Measurements from ENCODE around the gene WFS1. TPM values are rescaled to one million over a fixed set of nuclear protein-coding genes. Genes with fewer than 3 reads are reported as not detected.

Gene WFS1
- total RNA-seq, 3 donors from 2014 or later, result 32.5 to 58.3 (median 37.1) TPM

GRCh38 chr4:6291784-6292297, 22.2 kb downstream of the WFS1 start:
- Histone ChIP-seq H3K4me1 (no peaks in the 10 kb centered on the region), H3K36me3 (peaks cover 20% of the 10 kb centered on the region), H3K27me3 (no peaks in the 10 kb centered on the region), H3K4me3 (no peak overlapping the region), H3K9me3 (no peaks in the 10 kb centered on the region), H3K27ac (no peak overlapping the region)
- TF ChIP-seq POLR2AphosphoS5 (IDR thresholded peaks at IDR 0.05), result no peak
- TF ChIP-seq POLR2A (IDR thresholded peaks at IDR 0.05), result no peak
- TF ChIP-seq, protein P1, sequence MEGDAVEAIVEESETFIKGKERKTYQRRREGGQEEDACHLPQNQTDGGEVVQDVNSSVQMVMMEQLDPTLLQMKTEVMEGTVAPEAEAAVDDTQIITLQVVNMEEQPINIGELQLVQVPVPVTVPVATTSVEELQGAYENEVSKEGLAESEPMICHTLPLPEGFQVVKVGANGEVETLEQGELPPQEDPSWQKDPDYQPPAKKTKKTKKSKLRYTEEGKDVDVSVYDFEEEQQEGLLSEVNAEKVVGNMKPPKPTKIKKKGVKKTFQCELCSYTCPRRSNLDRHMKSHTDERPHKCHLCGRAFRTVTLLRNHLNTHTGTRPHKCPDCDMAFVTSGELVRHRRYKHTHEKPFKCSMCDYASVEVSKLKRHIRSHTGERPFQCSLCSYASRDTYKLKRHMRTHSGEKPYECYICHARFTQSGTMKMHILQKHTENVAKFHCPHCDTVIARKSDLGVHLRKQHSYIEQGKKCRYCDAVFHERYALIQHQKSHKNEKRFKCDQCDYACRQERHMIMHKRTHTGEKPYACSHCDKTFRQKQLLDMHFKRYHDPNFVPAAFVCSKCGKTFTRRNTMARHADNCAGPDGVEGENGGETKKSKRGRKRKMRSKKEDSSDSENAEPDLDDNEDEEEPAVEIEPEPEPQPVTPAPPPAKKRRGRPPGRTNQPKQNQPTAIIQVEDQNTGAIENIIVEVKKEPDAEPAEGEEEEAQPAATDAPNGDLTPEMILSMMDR (IDR thresholded peaks at IDR 0.05), result no peak
- DNase-seq (ENCODE audit: low spot score in 2 of 2), result no peak
- intact Hi-C loops (cut with DNase I; ENCODE audit: low total_unique reads), result no loop called here

GRCh38 chr4:6292376-6293096, 22.9 kb downstream of the WFS1 start:
- intact Hi-C loops (cut with DNase I; ENCODE audit: low total_unique reads), result no loop called here
- no peaks in the 10 kb centered on the region for H3K27me3 ChIP-seq
- H3K36me3 ChIP-seq, result peaks cover 20% of the 10 kb centered on the region
- no peak for DNase-seq (ENCODE audit: low spot score in 2 of 2)
- no peak overlapping the region for H3K27ac ChIP-seq
- H3K9me3 ChIP-seq, result no peaks in the 10 kb centered on the region
- no peaks in the 10 kb centered on the region for H3K4me1 ChIP-seq
- no peak overlapping the region for H3K4me3 ChIP-seq
- TF ChIP-seq POLR2AphosphoS5 (IDR thresholded peaks at IDR 0.05) (no peak), POLR2A (IDR thresholded peaks at IDR 0.05) (no peak)
- TF ChIP-seq, protein P1 (IDR thresholded peaks at IDR 0.05), result no peak

GRCh38 chr4:6293097-6293445, 23.4 kb downstream of the WFS1 start:
- Histone ChIP-seq H3K4me3 (no peak overlapping the region), H3K27me3 (no peaks in the 10 kb centered on the region), H3K9me3 (no peaks in the 10 kb centered on the region), H3K27ac (no peak overlapping the region), H3K4me1 (no peaks in the 10 kb centered on the region), H3K36me3 (peaks cover 20% of the 10 kb centered on the region)
- TF ChIP-seq POLR2AphosphoS5 (IDR thresholded peaks at IDR 0.05), result no peak
- TF ChIP-seq, protein P1 (IDR thresholded peaks at IDR 0.05), result no peak
- TF ChIP-seq POLR2A (IDR thresholded peaks at IDR 0.05), result no peak
- no peak for DNase-seq (ENCODE audit: low spot score in 2 of 2)
- intact Hi-C loops (cut with DNase I; ENCODE audit: low total_unique reads), result no loop called here

DNA sequence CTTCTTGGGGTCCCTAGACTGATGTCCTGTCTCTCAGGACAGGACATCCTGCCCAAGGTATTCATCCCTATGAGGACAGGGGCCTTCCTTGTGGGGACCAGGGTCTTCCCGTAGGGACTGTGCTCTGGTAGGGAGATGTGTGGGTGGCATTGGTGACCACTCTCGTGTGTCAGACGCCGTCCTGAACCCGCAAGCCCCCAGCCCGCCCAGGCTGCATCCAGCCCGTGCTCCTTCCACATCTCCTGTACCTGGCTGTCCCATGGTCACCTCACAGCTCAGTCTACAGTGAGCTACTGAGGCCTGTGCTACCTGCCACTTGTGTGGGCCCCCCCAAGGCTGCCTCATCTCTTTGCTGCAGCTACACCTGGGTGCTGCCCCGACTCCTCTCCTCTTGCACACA, 24.0 kb downstream of the WFS1 start:
- peaks cover 20% of the 10 kb centered on the region for H3K36me3 ChIP-seq
- H3K4me3 ChIP-seq, result no peak overlapping the region
- intact Hi-C loops (cut with DNase I; ENCODE audit: low total_unique reads), result no loop called here
- TF ChIP-seq POLR2AphosphoS5 (IDR thresholded peaks at IDR 0.05) (no peak), POLR2A (IDR thresholded peaks at IDR 0.05) (no peak)
- TF ChIP-seq, protein P1 (IDR thresholded peaks at IDR 0.05), result no peak
- no peak for DNase-seq (ENCODE audit: low spot score in 2 of 2)
- no peak overlapping the region for H3K27ac ChIP-seq
- H3K27me3 ChIP-seq, result no peaks in the 10 kb centered on the region
- H3K4me1 ChIP-seq, result no peaks in the 10 kb centered on the region
- no peaks in the 10 kb centered on the region for H3K9me3 ChIP-seq

DNA sequence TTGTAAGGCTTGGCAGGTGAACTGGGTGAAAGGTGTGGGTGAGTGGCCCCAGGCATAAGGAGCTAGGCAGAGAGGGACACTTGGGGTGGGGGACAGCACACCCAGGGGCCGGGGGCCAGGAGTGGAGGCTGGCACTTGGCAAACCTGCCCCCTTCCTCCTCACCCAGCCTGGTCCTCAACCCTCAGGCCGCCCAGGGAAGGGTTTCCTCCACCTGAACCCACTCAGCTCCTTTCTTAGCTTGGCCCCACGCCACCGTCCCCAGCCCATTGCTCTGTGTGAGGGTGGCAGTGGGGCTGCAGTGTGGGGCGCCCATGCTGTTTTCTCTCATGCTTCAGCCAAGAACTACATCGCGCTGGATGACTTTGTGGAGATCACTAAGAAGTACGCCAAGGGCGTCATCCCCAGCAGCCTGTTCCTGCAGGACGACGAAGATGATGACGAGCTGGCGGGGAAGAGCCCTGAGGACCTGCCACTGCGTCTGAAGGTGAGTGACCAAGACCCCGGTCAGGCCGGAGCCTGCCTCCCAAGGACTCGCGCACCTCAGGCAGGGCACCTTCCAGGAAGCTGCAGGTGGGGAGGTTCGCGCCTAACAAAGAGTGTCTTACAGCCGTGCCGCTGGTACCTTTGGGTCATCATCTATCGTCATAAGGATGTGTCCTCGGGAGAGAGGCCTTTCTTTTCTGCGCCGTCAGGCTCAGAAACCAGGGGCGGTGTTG, 25.2 kb downstream of the WFS1 start:
- intact Hi-C loops (cut with DNase I; ENCODE audit: low total_unique reads), result no loop called here
- TF ChIP-seq, protein P1 (IDR thresholded peaks at IDR 0.05), result no peak
- no peak for TF ChIP-seq POLR2AphosphoS5 (IDR thresholded peaks at IDR 0.05)
- TF ChIP-seq POLR2A (IDR thresholded peaks at IDR 0.05), result no peak
- Histone ChIP-seq H3K4me1 (no peaks in the 10 kb centered on the region), H3K27me3 (no peaks in the 10 kb centered on the region), H3K27ac (no peak overlapping the region), H3K9me3 (no peaks in the 10 kb centered on the region), H3K36me3 (peaks cover 16% of the 10 kb centered on the region), H3K4me3 (no peak overlapping the region)
- no peak for DNase-seq (ENCODE audit: low spot score in 2 of 2)
